Measurements from ENCODE around the gene TSC22D1. TPM values are rescaled to one million over a fixed set of nuclear protein-coding genes. Genes with fewer than 3 reads are reported as not detected.

TSC22D1 gene
- total RNA-seq, 1 donor from 2014 or later, result 70.0 TPM

- no peak for DNase-seq (ENCODE audit: low read depth)
- Histone ChIP-seq H3K4me3 (ENCODE audit: low read depth, low read length) (no peak overlapping the region), H3K36me3 (ENCODE audit: control insufficient read depth, insufficient read depth, low read length) (no peaks in the 10 kb centered on the region), H3K27me3 (ENCODE audit: control insufficient read depth, insufficient read depth, low read length) (no peaks in the 10 kb centered on the region)
- TF ChIP-seq CTCF (IDR thresholded peaks at IDR 0.05; ENCODE audit: insufficient read depth, low read length, poor library complexity, severe bottlenecking), result no peak
These were observed 171.6 kb downstream of the TSC22D1 start for GRCh38 chr13:44404261-44405132.

- no peak for TF ChIP-seq CTCF (IDR thresholded peaks at IDR 0.05; ENCODE audit: insufficient read depth, low read length, poor library complexity, severe bottlenecking)
- DNase-seq (ENCODE audit: low read depth), result no peak
- no peaks in the 10 kb centered on the region for H3K27me3 ChIP-seq (ENCODE audit: control insufficient read depth, insufficient read depth, low read length)
- H3K36me3 ChIP-seq (ENCODE audit: control insufficient read depth, insufficient read depth, low read length), result no peaks in the 10 kb centered on the region
- no peak overlapping the region for H3K4me3 ChIP-seq (ENCODE audit: low read depth, low read length)
These were observed 172.6 kb downstream of the TSC22D1 start for GRCh38 chr13:44403461-44404056.

- TF ChIP-seq CTCF (IDR thresholded peaks at IDR 0.05; ENCODE audit: insufficient read depth, low read length, poor library complexity, severe bottlenecking), result no peak
- Histone ChIP-seq H3K4me3 (ENCODE audit: low read depth, low read length) (no peak overlapping the region), H3K27me3 (ENCODE audit: control insufficient read depth, insufficient read depth, low read length) (no peaks in the 10 kb centered on the region), H3K36me3 (ENCODE audit: control insufficient read depth, insufficient read depth, low read length) (no peaks in the 10 kb centered on the region)
- DNase-seq (ENCODE audit: low read depth), result no peak
These were observed 173.2 kb downstream of the TSC22D1 start for GRCh38 chr13:44402899-44403445.

- no peaks in the 10 kb centered on the region for H3K36me3 ChIP-seq (ENCODE audit: control insufficient read depth, insufficient read depth, low read length)
- H3K4me3 ChIP-seq (ENCODE audit: low read depth, low read length), result no peak overlapping the region
- no peak for DNase-seq (ENCODE audit: low read depth)
- H3K27me3 ChIP-seq (ENCODE audit: control insufficient read depth, insufficient read depth, low read length), result no peaks in the 10 kb centered on the region
- TF ChIP-seq CTCF (IDR thresholded peaks at IDR 0.05; ENCODE audit: insufficient read depth, low read length, poor library complexity, severe bottlenecking), result no peak
These were observed 174.6 kb downstream of the TSC22D1 start for GRCh38 chr13:44401577-44401976.

- DNase-seq (ENCODE audit: low read depth), result no peak
- TF ChIP-seq CTCF (IDR thresholded peaks at IDR 0.05; ENCODE audit: insufficient read depth, low read length, poor library complexity, severe bottlenecking), result no peak
- H3K36me3 ChIP-seq (ENCODE audit: control insufficient read depth, insufficient read depth, low read length), result no peaks in the 10 kb centered on the region
- H3K27me3 ChIP-seq (ENCODE audit: control insufficient read depth, insufficient read depth, low read length), result no peaks in the 10 kb centered on the region
- no peak overlapping the region for H3K4me3 ChIP-seq (ENCODE audit: low read depth, low read length)
These were observed 175.4 kb downstream of the TSC22D1 start for GRCh38 chr13:44400736-44401135.

Data from kidney epithelial cell (primary cell).